Testis (tissue), 5 donors: ENCODE data around the gene NTSR2. TPM values are rescaled to one million over a fixed set of nuclear protein-coding genes. Genes with fewer than 3 reads are reported as not detected.

ENCODE experiments used
- DNase-seq: peaks from one replicate; pipeline ENCODE4 v3.0.0-alpha.2; 2019
- H3K27ac ChIP-seq, 2 donors: fragments of 200-600 bp; sonication (generic); one replicate each; pipeline ENCODE4 v1.5.1; 2019
- H3K27me3 ChIP-seq: fragments of 200-600 bp; sonication (generic); one replicate; pipeline ENCODE4 v1.5.1; 2019
- H3K36me3 ChIP-seq: fragments of 200-600 bp; sonication (generic); one replicate; pipeline ENCODE4 v1.5.1; 2017; ENCODE audit warnings: low read depth; ENCODE audit errors: missing control alignments
- H3K4me1 ChIP-seq: fragments of 200-600 bp; sonication (generic); one replicate; pipeline ENCODE4 v1.5.1; 2019
- H3K4me3 ChIP-seq, 2 donors: fragments of 200-600 bp; sonication (generic); one replicate each; pipeline ENCODE4 v1.5.1; 2017 to 2019
- H3K9me3 ChIP-seq: fragments of 200-600 bp; sonication (generic); one replicate; pipeline ENCODE4 v1.5.1; 2017
- CTCF ChIP-seq, 3 experiments: fragments of 450-650 bp in 2 of 3; fragments of 200-600 bp in 1 of 3; sonication (generic) in 1 of 3; IDR thresholded peaks; one replicate each; pipeline ENCODE4 v1.5.1; 2016 to 2019; ENCODE audit warnings: antibody characterized with exemption in 3 of 3, mild to moderate bottlenecking in 2 of 3, moderate library complexity in 1 of 3
- POLR2A ChIP-seq: fragments of 450-650 bp; IDR thresholded peaks from one replicate; pipeline ENCODE4 v1.6.1; 2017; ENCODE audit warnings: antibody characterized with exemption, mild to moderate bottlenecking, moderate library complexity
- WGBS, 2 donors: methylation state at CpG; one replicate each; pipeline ENCODE4 v1.1.5; 2018; 5-methylcytosine and 5-hydroxymethylcytosine counted together
- intact Hi-C: fragments of 100-400 bp; cut with DNase I; formaldehyde crosslinking; loops from one replicate; pipeline ENCODE4 v1.15.1; 2023; ENCODE audit warnings: low total_unique reads
- long read RNA-seq, 2 donors: transcript quantifications; one replicate each; lab custom pipeline, GENCODE V29; 2026
- polyA plus RNA-seq: library from polyadenylated mRNA; stranded (reverse); fragments of 350-450 nt; fragmentation: Illumina TruSeq; extraction: RNeasy Lipid Tissue Mini Kit (QIAGEN cat#74804); gene quantifications from one replicate; pipeline ENCODE4 v1.2.3, GENCODE V29; 2014; ENCODE audit warnings: low read depth, low replicate concordance; ENCODE audit not compliant: insufficient read depth
- total RNA-seq, 2 donors: library from RNA; depleted of rRNA; stranded (reverse); fragments of >200 nt; gene quantifications; one replicate each; pipeline ENCODE4 v1.2.3, GENCODE V29; 2016

NTSR2 gene
- total RNA-seq (under 1 TPM; 0.47 to 0.68 TPM), polyA plus RNA-seq (not detected)
- long read RNA-seq, donor 1, result 0 reads
- long read RNA-seq, donor 2, result 0 reads

GRCh38 chr2:11669454-11670291 is at the start of gene NTSR2:
Gene NTSR2, minus strand, starts transcription at chr2:11670195. Its CDS starts 66 bp downstream, at chr2:11670129.
- intact Hi-C loops, result no loop called here
- no peaks in the 10 kb centered on the region for H3K27me3 ChIP-seq
- no peaks in the 10 kb centered on the region for H3K9me3 ChIP-seq
- TF ChIP-seq POLR2A (no peak), CTCF (IDR thresholded peaks at IDR 0.05) (no peak)
- WGBS, 2 donors, result 0 to 15% methylated on average over 1 to 70 of the region's 93 CpGs
- no peak within 1 kb of the TSS for H3K27ac ChIP-seq
- peak; percentile 80 for DNase-seq
- no peaks in the 10 kb centered on the region for H3K36me3 ChIP-seq
- peak within 1 kb of the TSS; percentile 14 to 18 for H3K4me3 ChIP-seq
- H3K4me1 ChIP-seq, result no peaks in the 10 kb centered on the region

GRCh38 chr2:11719230-11719977 is 49.4 kb upstream of the NTSR2 start:
- Histone ChIP-seq H3K9me3 (no peaks in the 10 kb centered on the region), H3K4me3 (no peak overlapping the region), H3K36me3 (no peaks in the 10 kb centered on the region), H3K4me1 (no peaks in the 10 kb centered on the region), H3K27me3 (no peaks in the 10 kb centered on the region), H3K27ac (no peak overlapping the region)
- no peak for DNase-seq
- intact Hi-C loops, result no loop called here
- 67 to 75% methylated on average over 6 of the region's 6 CpGs for WGBS, 2 donors
- no peak for TF ChIP-seq CTCF (IDR thresholded peaks at IDR 0.05)
- TF ChIP-seq POLR2A, result no peak

DNA sequence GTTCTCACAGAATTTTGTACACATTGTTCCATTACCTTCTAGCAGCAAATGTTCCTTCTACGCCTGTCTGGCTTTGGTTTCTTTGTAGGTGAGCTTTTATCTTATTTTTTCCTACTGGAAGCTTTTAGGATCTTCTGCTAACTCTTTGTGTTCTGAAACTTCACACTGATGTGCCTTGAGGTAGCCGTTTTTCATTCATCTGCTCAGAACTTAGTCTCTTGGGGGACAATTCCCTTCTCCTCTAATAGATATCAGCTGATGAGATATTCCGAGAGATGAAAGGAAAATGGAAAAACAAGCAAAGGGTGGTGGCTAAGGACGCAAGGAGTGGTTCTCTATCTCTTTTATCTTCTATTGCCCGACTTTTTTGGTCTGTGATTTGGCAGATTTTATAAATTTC is 48.6 kb upstream of the NTSR2 start:
- no peak for TF ChIP-seq POLR2A
- TF ChIP-seq CTCF (IDR thresholded peaks at IDR 0.05), result no peak
- DNase-seq, result no peak
- intact Hi-C loops, result no loop called here
- Histone ChIP-seq H3K36me3 (no peaks in the 10 kb centered on the region), H3K27me3 (no peaks in the 10 kb centered on the region), H3K9me3 (no peaks in the 10 kb centered on the region), H3K4me1 (no peaks in the 10 kb centered on the region), H3K4me3 (no peak overlapping the region), H3K27ac (no peak overlapping the region)
- 64 to 75% methylated on average over 5 of the region's 5 CpGs for WGBS, 2 donors

GRCh38 chr2:11717623-11718022 is 47.6 kb upstream of the NTSR2 start:
- Histone ChIP-seq H3K4me1 (no peaks in the 10 kb centered on the region), H3K9me3 (no peaks in the 10 kb centered on the region), H3K4me3 (no peak overlapping the region), H3K27me3 (no peaks in the 10 kb centered on the region), H3K36me3 (no peaks in the 10 kb centered on the region), H3K27ac (no peak overlapping the region)
- intact Hi-C loops, result no loop called here
- TF ChIP-seq CTCF (IDR thresholded peaks at IDR 0.05) (no peak), POLR2A (no peak)
- 78 to 85% methylated on average over 1 of the region's 1 CpG for WGBS, 2 donors
- DNase-seq, result no peak
